Caco-2 (cell line): Measurements from ENCODE around the gene DDTL. TPM values are rescaled to one million over a fixed set of nuclear protein-coding genes. Genes with fewer than 3 reads are reported as not detected.

ENCODE experiments used
- BruUV-seq: library from RNA; stranded (reverse); fragments of 400-500 nt; replicated peaks from 2 replicates; lab custom pipeline; 2021; lab: Mats Ljungman, UMichigan
- CTCF ChIA-PET: fragments of 300-600 bp; sonication (Branson Sonifier 250); formaldehyde crosslinking; loops from one replicate; lab custom pipeline; 2022; ENCODE audit warnings: antibody characterized with exemption; lab: Charles Lee
- POLR2A ChIA-PET: fragments of 300-600 bp; sonication (Branson Sonifier 250); formaldehyde crosslinking; loops from one replicate; lab custom pipeline; 2022; ENCODE audit warnings: antibody characterized with exemption; lab: Charles Lee
- DNase-seq, 2 experiments: peaks; one replicate each; pipeline versions ENCODE4 v3.0.0 to v3.0.0-alpha.2; 2020 to 2022
- H3K27me3 ChIP-seq: replicated peaks from 2 replicates; pipeline ENCODE4 v1.6.0; 2011; ENCODE audit warnings: low read length; ENCODE audit not compliant: control insufficient read depth, insufficient read depth
- H3K36me3 ChIP-seq: 2 replicates; pipeline ENCODE4 v1.5.1; 2011; ENCODE audit warnings: low read length; ENCODE audit not compliant: control insufficient read depth, insufficient read depth
- H3K4me1 ChIP-seq: fragments of 250-450 bp; sonication (Bioruptor Pico); 2 replicates; pipeline ENCODE4 v1.5.1; 2020; ENCODE audit warnings: mild to moderate bottlenecking
- H3K4me3 ChIP-seq: 2 replicates; pipeline ENCODE4 v1.5.1; 2011; ENCODE audit warnings: low read depth, mild to moderate bottlenecking, control low read depth, low read length
- H3K9me3 ChIP-seq: fragments of 250-450 bp; sonication (Bioruptor Pico); 2 replicates; pipeline ENCODE4 v1.5.1; 2020; ENCODE audit warnings: mild to moderate bottlenecking, moderate library complexity
- H3K27ac Mint-ChIP-seq: one replicate; pipeline ENCODE4 v1.8.0; 2022; ENCODE audit warnings: mixed read lengths; ENCODE audit not compliant: unreplicated experiment
- H3K27me3 Mint-ChIP-seq: one replicate; pipeline ENCODE4 v1.8.0; 2022; ENCODE audit warnings: mixed read lengths; ENCODE audit not compliant: insufficient read depth, unreplicated experiment
- H3K36me3 Mint-ChIP-seq: one replicate; pipeline ENCODE4 v1.8.0; 2022; ENCODE audit warnings: mild to moderate bottlenecking, mixed read lengths; ENCODE audit not compliant: insufficient read depth, unreplicated experiment
- H3K4me1 Mint-ChIP-seq: one replicate; pipeline ENCODE4 v1.8.0; 2022; ENCODE audit warnings: low read depth, mixed read lengths; ENCODE audit not compliant: unreplicated experiment
- H3K4me3 Mint-ChIP-seq: one replicate; pipeline ENCODE4 v1.8.0; 2022; ENCODE audit warnings: mild to moderate bottlenecking, moderate library complexity, mixed read lengths; ENCODE audit not compliant: unreplicated experiment
- H3K9me3 Mint-ChIP-seq: one replicate; pipeline ENCODE4 v1.8.0; 2022; ENCODE audit warnings: mixed read lengths; ENCODE audit not compliant: unreplicated experiment
- intact Hi-C: fragments of 100-400 bp; cut with micrococcal nuclease; formaldehyde crosslinking; loops from one replicate; pipeline ENCODE4 v1.10.0; 2022; ENCODE audit not compliant: unreplicated experiment
- total RNA-seq: library from RNA; stranded (reverse); gene quantifications from 2 replicates; pipeline ENCODE4 v1.2.3, GENCODE V29; 2022
- TF ChIP-seq, protein P1 (sequence below), 2 experiments: fragments of 200-600 bp in 1 of 2; IDR thresholded peaks; 1 replicate in 1 of 2; 2 replicates in 1 of 2; pipeline versions ENCODE4 v1.5.1 to v1.8.0; 2011 to 2022; ENCODE audit warnings: antibody characterized with exemption in 1 of 2, control low read depth in 1 of 2, inconsistent platforms in 1 of 2, low read depth in 1 of 2, low read length in 1 of 2, mild to moderate bottlenecking in 1 of 2, moderate library complexity in 1 of 2; ENCODE audit not compliant: insufficient read depth in 1 of 2, severe bottlenecking in 1 of 2, unreplicated experiment in 1 of 2

Gene DDTL
- total RNA-seq, 1 experiment from 2014 or later = 4.1 TPM

DNA sequence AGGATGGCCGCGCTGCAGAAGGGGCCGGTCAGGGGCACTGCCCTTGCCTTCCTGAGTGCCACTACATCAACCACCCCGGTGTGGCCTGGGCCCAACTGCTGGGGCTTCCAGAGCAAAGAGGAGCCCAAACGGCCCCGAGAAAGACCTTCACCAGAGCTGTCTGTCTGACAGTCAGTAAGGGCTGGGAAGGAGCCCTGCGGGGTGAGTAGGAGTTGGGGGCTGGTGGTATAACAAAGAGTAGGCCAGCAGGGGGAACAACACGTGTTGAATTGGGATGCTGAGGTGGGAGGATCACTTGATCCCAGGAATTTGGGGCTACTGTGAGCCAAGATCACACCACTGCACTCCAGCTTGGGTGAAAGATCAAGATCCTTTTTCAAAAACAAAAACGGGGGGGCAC lies 34.6 kb downstream of the DDTL start:
- TF ChIP-seq, protein P1, sequence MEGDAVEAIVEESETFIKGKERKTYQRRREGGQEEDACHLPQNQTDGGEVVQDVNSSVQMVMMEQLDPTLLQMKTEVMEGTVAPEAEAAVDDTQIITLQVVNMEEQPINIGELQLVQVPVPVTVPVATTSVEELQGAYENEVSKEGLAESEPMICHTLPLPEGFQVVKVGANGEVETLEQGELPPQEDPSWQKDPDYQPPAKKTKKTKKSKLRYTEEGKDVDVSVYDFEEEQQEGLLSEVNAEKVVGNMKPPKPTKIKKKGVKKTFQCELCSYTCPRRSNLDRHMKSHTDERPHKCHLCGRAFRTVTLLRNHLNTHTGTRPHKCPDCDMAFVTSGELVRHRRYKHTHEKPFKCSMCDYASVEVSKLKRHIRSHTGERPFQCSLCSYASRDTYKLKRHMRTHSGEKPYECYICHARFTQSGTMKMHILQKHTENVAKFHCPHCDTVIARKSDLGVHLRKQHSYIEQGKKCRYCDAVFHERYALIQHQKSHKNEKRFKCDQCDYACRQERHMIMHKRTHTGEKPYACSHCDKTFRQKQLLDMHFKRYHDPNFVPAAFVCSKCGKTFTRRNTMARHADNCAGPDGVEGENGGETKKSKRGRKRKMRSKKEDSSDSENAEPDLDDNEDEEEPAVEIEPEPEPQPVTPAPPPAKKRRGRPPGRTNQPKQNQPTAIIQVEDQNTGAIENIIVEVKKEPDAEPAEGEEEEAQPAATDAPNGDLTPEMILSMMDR (IDR thresholded peaks at IDR 0.05; ENCODE audit: insufficient read depth in 1 of 2, low read depth in 1 of 2, low read length in 1 of 2, severe bottlenecking in 1 of 2, unreplicated experiment in 1 of 2) = no peak
- H3K27me3 Mint-ChIP-seq = no peaks in the 10 kb centered on the region
- no peak overlapping the region for H3K27ac Mint-ChIP-seq
- intact Hi-C loops = no loop called here
- H3K36me3 ChIP-seq = no peaks in the 10 kb centered on the region
- H3K9me3 ChIP-seq = no peaks in the 10 kb centered on the region
- ChIA-PET POLR2A (no interaction called here), CTCF (no interaction called here)
- DNase-seq = no peak
- H3K4me3 Mint-ChIP-seq = no peak overlapping the region
- BruUV-seq = no TSS peak
- no peak overlapping the region for H3K4me3 ChIP-seq
- no peaks in the 10 kb centered on the region for H3K4me1 Mint-ChIP-seq
- no peaks in the 10 kb centered on the region for H3K27me3 ChIP-seq
- H3K4me1 ChIP-seq = no peaks in the 10 kb centered on the region
- H3K36me3 Mint-ChIP-seq = no peaks in the 10 kb centered on the region
- no peaks in the 10 kb centered on the region for H3K9me3 Mint-ChIP-seq

DNA sequence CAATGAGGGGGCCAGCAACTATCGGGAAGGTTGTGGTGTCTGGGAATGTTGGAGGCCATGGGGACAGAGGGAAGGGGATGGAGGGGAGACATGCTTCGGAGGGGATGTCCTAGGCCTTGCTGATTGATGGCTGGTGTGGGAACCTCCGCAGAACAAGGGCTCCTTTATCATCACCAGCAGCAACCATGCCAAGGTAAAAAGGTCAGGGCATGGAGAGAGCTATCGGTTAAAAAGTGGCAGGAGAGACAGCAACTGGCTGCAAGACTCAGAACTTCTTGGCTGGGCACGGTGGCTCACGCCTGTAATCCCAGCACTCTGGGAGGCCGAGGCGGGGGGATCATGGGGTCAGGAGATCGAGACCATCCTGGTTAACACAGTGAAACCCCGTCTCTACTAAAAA lies 35.6 kb downstream of the DDTL start:
- no peaks in the 10 kb centered on the region for H3K36me3 ChIP-seq
- TF ChIP-seq, protein P1 (IDR thresholded peaks at IDR 0.05; ENCODE audit: insufficient read depth in 1 of 2, low read depth in 1 of 2, low read length in 1 of 2, severe bottlenecking in 1 of 2, unreplicated experiment in 1 of 2) = no peak
- no TSS peak for BruUV-seq
- ChIA-PET CTCF (no interaction called here), POLR2A (no interaction called here)
- Mint-ChIP-seq H3K27me3 (no peaks in the 10 kb centered on the region), H3K36me3 (no peaks in the 10 kb centered on the region), H3K9me3 (no peaks in the 10 kb centered on the region), H3K4me1 (no peaks in the 10 kb centered on the region), H3K4me3 (no peak overlapping the region), H3K27ac (no peak overlapping the region)
- no peaks in the 10 kb centered on the region for H3K9me3 ChIP-seq
- no peaks in the 10 kb centered on the region for H3K27me3 ChIP-seq
- no peak overlapping the region for H3K4me3 ChIP-seq
- intact Hi-C loops = no loop called here
- H3K4me1 ChIP-seq = no peaks in the 10 kb centered on the region
- no peak for DNase-seq

DNA sequence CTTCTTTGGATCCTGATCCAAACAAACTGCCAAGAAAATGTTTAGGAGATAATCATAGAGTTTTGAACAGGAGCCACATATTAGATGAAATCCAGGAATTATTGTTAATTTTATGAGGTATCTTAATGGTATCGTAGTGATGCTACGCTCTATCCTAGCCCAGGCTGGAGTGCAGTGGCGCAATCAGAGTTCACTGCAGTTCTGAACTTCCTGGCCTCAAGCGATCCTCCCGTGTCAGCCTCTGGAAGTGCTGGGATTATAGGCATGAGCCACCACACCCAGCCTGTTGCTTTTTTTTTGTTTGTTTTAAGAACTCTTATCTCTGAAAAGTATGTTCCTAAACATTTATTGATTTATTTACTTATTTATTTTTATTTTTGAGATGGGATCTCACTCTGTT lies 36.2 kb downstream of the DDTL start:
- Mint-ChIP-seq H3K9me3 (no peaks in the 10 kb centered on the region), H3K4me3 (no peak overlapping the region), H3K27me3 (no peaks in the 10 kb centered on the region), H3K27ac (no peak overlapping the region), H3K36me3 (no peaks in the 10 kb centered on the region), H3K4me1 (no peaks in the 10 kb centered on the region)
- H3K9me3 ChIP-seq = no peaks in the 10 kb centered on the region
- ChIA-PET CTCF (no interaction called here), POLR2A (no interaction called here)
- intact Hi-C loops = no loop called here
- no peaks in the 10 kb centered on the region for H3K27me3 ChIP-seq
- H3K4me1 ChIP-seq = peaks cover under 1% of the 10 kb centered on the region; the same call in 1 of the 2 replicates
- BruUV-seq = no TSS peak
- TF ChIP-seq, protein P1 (IDR thresholded peaks at IDR 0.05; ENCODE audit: insufficient read depth in 1 of 2, low read depth in 1 of 2, low read length in 1 of 2, severe bottlenecking in 1 of 2, unreplicated experiment in 1 of 2) = no peak
- no peak for DNase-seq
- H3K4me3 ChIP-seq = no peak overlapping the region
- H3K36me3 ChIP-seq = no peaks in the 10 kb centered on the region
